Epidermal melanocyte (primary cell): Measurements from ENCODE around the gene C1orf105.

ENCODE experiments used
- DNase-seq: peaks from one replicate; pipeline ENCODE4 v3.0.0; 2011; ENCODE audit warnings: low spot score; ENCODE audit not compliant: insufficient read length

C1orf105 gene

GRCh38 chr1:172456344-172456769 lies 35.9 kb downstream of the C1orf105 start:
- no peak for DNase-seq

DNA sequence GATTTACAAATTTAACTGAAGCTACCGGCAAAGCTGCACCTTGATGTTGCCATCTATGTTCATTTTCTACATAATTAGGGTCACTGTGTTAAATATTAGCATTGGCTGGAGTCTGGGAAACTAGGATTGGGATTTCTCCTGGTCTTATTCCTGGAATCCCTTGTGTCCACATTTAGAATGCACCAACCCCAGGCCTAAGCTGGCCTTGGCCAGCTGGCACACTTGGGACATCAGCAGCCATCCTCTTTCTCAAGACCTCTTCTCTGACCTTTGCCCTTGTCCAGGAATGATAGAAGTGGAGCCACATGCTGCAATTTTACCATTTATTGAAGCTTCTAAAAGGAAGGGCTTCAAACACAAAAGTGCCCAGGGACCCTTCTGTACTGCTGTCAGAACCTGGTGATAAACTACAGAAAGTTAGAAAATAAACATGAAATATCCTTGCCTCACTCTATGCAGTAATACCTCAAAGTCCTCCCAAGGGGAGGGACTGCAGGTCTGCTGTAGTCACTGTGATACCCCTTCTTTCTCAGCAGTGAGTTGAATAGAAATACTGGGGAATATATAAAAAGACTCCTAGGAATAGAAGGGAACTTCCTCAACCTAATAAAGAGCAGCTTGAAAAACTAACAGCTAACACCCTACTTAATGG lies 37.1 kb downstream of the C1orf105 start:
- no peak for DNase-seq

GRCh38 chr1:172460177-172460576 lies 39.7 kb downstream of the C1orf105 start:
- no peak for DNase-seq

DNA sequence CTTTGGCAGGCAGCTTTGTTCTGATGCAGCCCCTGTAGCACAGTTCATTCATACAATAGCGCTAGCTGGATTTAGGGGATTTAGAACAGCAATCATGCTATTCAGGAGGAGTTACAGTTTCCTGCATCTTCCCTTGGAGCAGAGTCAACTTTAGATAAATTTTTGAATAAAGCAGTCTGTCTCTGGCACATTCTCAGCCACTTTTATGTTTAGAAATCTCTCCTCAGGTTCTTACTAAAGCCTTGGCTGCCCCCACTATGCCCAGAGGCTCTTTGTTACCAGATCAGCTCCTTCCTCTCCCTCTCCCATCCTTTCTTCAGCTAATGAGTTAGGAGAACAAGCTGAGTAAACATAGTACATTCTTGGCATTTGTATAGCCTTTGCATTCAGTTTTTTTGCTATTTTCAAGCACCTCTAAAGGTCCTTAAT lies 40.4 kb downstream of the C1orf105 start:
- DNase-seq = no peak

GRCh38 chr1:172465617-172466016 lies 45.1 kb downstream of the C1orf105 start:
- no peak for DNase-seq

DNA sequence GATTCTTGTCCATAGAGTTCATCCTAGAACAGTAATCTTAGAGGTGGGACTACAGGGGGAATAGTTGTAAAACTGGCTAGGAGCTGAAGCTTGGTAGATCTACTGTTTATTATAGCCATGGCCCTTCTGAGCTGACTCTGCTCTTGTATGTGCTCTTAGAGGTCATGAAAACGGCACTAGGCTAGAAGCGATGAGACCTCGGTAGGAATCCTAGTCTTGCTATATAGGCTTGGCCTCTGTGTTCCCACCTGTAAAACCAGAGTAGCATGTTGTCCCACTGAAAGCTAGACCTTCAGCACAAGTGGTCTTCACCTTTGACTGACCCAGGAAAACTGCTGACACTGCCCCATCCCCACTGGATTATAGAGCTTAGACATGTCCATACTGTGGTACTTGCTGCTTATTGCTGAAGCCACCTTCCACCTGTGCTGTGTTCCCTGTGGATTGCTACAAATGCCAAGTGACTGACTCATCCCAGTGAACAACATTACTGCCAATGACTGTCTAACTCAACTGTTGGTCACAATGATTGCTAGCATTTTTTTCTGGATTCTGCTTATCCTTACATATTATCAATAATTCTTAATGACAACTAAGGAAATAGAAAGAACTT lies 46.4 kb downstream of the C1orf105 start:
- DNase-seq = no peak

- no peak for DNase-seq
Measured at GRCh38 chr1:172467446-172467845, 47.0 kb downstream of the C1orf105 start.

- no peak for DNase-seq
Measured at GRCh38 chr1:172468296-172468695, 47.8 kb downstream of the C1orf105 start.

DNA sequence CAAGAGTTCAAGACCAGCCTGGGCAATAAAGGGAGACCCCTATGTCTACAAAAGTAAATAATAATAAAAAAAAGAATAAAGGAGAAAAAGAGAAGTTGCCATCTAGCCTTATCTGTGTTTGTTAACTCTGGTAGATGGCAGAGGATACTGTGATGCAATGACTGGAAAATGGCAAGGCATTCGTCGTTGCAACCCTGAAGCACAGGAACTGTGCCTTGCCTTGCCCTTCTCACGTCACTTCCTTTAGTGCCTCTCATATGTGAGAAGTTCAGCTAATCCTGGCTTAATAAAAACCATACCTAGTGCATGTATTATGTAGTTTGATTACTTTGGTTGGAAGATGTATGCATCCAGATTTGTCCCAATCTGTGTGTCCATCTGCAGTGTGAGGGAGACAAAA lies 49.2 kb downstream of the C1orf105 start:
- DNase-seq = no peak

GRCh38 chr1:172470149-172470548 lies 49.7 kb downstream of the C1orf105 start:
- no peak for DNase-seq

GRCh38 chr1:172471666-172472065 lies 51.2 kb downstream of the C1orf105 start:
- DNase-seq = no peak

- DNase-seq = no peak
Measured at GRCh38 chr1:172472495-172472894, 52.0 kb downstream of the C1orf105 start.

- no peak for DNase-seq
Measured at GRCh38 chr1:172473302-172473701, 52.8 kb downstream of the C1orf105 start.

DNA sequence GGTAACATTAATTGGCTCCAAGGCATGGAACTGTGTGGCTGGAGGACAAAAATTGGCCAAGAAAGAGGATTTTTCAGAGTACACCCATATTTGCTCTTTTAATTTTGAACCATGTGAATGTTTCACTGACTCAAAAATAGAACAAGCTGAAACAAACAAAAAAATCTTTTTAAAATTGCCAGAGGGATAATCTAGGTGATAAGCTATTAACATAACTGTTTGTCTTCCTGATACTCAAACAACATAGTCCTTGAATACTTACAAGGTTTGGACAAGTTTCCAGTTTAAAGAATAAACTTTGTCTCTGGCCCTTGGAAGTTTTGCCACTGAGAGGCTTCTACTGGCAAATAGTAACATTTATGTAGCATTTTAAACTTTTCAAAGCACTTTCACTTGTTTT lies 53.4 kb downstream of the C1orf105 start:
- DNase-seq = no peak

DNA sequence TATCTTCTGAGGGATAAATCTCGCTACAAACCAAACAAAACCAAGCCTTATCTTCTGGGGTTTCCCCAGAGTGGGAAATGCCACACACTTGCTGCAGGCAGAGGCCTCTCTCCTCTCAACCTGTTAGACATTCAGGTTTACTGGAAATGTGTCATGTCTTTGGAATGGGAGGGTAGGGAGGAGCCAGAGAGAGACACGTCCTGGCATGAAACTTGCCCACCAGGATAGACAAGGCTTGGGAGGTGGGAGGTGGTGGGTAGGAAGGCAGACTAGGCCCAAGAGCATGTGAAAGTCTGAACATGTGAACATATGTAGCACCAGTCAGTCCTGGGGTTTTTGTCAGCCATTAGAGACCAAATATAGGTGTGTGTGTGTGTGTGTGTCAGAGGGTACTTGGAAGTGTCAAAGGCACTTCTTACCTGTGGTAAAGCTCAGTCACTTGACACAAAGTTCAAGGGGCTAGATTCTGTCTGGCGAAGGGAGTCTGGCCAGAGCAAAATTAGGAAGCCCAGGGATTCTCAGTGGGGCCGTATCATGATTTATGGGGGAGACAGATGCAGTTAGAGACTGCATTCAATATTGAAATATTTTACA lies 55.8 kb downstream of the C1orf105 start:
- DNase-seq = no peak

DNA sequence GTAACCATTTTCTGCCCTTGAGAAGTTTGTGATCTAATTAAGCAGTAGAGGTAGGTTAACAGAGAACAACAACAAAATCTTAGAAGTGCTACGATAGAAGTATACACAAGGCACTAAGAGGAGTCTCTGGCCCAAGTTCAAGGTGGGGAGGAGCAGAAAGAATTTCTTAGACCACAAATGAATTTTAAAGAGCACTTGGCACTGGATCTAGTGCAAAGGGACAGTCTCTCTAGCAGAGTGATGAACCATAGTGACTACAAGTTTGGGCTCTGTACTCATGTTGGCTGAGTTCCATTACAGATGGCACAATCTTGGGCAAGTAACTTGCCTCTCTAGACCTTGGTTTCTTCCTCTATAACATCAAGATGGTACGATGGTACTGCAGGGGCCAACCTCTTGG lies 56.7 kb downstream of the C1orf105 start:
- DNase-seq = no peak

DNA sequence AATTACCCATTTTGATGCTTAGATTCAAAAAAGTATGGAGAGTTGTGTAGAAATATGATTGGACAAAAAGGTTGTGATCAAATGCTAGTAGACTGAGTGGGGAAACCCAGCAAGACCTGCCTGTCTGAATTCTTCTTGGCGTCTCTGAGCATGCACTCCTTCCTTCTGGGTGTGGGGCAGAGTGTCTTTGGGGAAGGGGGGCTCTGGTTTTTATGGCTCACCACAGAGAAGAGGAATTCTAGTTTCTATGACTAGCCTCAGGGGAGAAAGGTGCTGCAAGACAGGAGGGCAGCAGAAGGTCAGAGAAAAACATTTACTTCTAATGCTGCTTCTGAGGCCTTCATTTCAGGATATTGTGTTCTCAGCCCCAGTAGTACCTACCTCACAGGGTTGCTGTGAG lies 57.3 kb downstream of the C1orf105 start:
- no peak for DNase-seq

GRCh38 chr1:172478485-172478884 lies 58.0 kb downstream of the C1orf105 start:
- DNase-seq = no peak

DNA sequence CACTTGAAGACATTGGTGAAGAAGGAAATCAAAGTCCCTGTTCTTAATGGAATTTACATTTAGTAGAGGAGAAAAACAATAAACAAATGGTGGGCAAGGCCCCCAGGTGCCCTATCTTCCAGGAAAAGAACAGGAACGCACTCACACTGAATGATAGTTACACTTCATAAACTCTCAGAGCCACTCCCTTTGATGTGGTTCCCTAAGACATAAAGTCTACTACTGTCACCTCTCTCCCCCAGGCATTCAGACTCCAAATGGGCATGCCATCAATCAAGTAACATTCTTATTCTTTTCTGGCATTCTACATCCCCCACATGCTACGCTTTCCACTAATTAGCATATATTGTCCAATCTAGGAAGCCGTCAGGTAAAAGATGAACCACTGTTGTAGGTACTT lies 59.9 kb downstream of the C1orf105 start:
- DNase-seq = no peak

GRCh38 chr1:172482044-172482443 lies 61.6 kb downstream of the C1orf105 start:
- DNase-seq = no peak

DNA sequence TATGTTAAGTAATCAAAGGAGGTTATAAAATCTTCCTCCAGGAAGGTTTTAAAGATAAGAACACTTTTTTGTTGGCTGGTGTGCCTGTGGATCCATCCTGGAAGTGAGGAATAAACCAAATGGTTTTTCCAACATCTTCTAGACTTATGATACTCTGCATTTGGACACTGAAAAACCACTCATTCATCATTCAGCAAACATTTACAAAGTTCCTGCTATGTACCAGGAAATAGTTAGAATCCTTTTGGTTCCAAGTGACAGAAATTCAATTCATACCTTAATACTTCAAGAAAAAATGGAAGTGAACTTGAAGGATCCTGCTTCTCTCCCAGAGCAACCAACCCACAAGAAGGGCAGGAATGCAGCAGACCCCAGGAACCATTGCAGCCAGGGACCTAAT lies 63.0 kb downstream of the C1orf105 start:
- no peak for DNase-seq

DNA sequence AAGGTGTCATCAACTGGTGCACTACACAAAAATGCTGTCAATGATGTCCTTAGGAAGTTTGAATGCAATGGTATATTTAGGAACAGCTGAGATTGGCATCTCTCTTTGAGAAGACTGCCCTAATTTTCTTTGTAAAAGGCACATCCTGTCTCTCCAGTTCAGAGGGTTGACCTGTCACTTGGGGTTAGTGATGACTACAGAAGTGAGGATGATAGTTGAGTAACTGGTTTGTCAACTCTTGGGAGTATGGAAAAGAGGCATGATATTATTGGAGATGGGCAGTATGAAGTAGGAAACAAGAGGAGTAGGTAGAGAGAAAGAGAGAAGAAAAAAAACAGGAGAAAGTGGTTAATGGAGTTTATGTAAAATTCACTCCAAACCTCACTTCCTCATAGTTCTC lies 63.8 kb downstream of the C1orf105 start:
- no peak for DNase-seq

DNA sequence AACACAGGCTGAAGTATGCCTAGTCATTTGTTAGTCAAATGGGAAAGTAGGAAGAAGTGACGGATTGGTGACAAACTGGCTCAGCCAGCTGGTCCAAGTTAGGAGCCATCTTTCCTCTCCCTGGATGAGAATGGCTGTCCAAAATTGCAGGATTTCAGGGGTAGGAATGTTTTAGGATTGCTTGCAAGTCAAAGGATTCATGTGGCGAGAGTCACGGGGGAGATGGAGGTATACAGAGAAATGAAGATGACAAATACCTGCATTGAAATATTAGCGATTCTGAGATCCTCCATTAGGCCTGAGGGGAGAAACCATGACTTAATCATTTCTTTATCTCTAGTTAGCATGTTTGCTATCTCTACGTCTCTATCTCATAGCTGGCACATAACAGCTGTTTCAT lies 65.1 kb downstream of the C1orf105 start:
- DNase-seq = no peak
